Gastroesophageal sphincter (tissue), 4 donors: ENCODE results near the gene EFCAB13. TPM values are rescaled to one million over a fixed set of nuclear protein-coding genes. Genes with fewer than 3 reads are reported as not detected.

ENCODE experiments used
- ATAC-seq: fragments of 150-250 bp; one replicate; pipeline ENCODE4 v1.9.1; 2016; ENCODE audit warnings: mild to moderate bottlenecking, moderate library complexity
- H3K27ac ChIP-seq, 4 donors: fragments of 200-600 bp; sonication (generic) in 3 of 4; 1 replicate in 3 of 4; 2 replicates in 1 of 4; pipeline ENCODE4 v1.5.1; 2016 to 2019
- H3K27me3 ChIP-seq: fragments of 200-600 bp; sonication (generic); one replicate; pipeline ENCODE4 v1.5.1; 2019
- H3K36me3 ChIP-seq, 2 donors: fragments of 200-600 bp; sonication (generic); one replicate each; pipeline ENCODE4 v1.5.1; 2019; ENCODE audit warnings: control low read depth in 1 of 2
- H3K4me1 ChIP-seq, 3 donors: fragments of 200-600 bp; sonication (generic); 1 replicate in 2 of 3; 2 replicates in 1 of 3; pipeline ENCODE4 v1.5.1; 2016 to 2019; ENCODE audit warnings: control low read depth in 2 of 3
- H3K4me3 ChIP-seq, 2 donors: fragments of 200-600 bp; sonication (generic); one replicate each; pipeline ENCODE4 v1.5.1; 2019; ENCODE audit warnings: mild to moderate bottlenecking in 1 of 2, moderate library complexity in 1 of 2
- H3K9me3 ChIP-seq, 3 donors: fragments of 200-600 bp; sonication (generic); one replicate each; pipeline ENCODE4 v1.5.1; 2017 to 2019; ENCODE audit warnings: control low read depth in 2 of 3
- EP300 ChIP-seq: sonication (generic); formaldehyde crosslinking; IDR thresholded peaks from one replicate; pipeline ENCODE4 v1.6.1; 2017; ENCODE audit warnings: antibody characterized with exemption, mild to moderate bottlenecking
- POLR2A ChIP-seq, 2 donors: fragments of 450-650 bp; IDR thresholded peaks; one replicate each; pipeline ENCODE4 v1.6.1; 2017; ENCODE audit warnings: antibody characterized with exemption in 2 of 2, mild to moderate bottlenecking in 2 of 2, moderate library complexity in 1 of 2
- POLR2AphosphoS5 ChIP-seq: sonication (generic); formaldehyde crosslinking; IDR thresholded peaks from one replicate; pipeline ENCODE4 v1.6.1; 2017; ENCODE audit warnings: antibody characterized with exemption
- WGBS, 2 donors: methylation state at CpG; one replicate each; pipeline ENCODE4 v1.1.5; 2018; ENCODE audit warnings: low coverage in 1 of 2; 5-methylcytosine and 5-hydroxymethylcytosine counted together
- total RNA-seq, 4 donors: library from RNA; depleted of rRNA; stranded (reverse); fragments of >200 nt; gene quantifications; one replicate each; pipeline ENCODE4 v1.1.0, GENCODE V29; 2016
- TF ChIP-seq, protein P1 (sequence below), 4 experiments: fragments of 200-600 bp in 2 of 4; fragments of 450-650 bp in 2 of 4; sonication (generic) in 1 of 4; IDR thresholded peaks; one replicate each; pipeline ENCODE4 v1.5.1; 2017 to 2019; ENCODE audit warnings: antibody characterized with exemption in 4 of 4, mild to moderate bottlenecking in 2 of 4, moderate library complexity in 2 of 4

The EFCAB13 gene
- total RNA-seq, 4 donors from 2014 or later: 7.0 to 14.5 (median 8.6) TPM

DNA sequence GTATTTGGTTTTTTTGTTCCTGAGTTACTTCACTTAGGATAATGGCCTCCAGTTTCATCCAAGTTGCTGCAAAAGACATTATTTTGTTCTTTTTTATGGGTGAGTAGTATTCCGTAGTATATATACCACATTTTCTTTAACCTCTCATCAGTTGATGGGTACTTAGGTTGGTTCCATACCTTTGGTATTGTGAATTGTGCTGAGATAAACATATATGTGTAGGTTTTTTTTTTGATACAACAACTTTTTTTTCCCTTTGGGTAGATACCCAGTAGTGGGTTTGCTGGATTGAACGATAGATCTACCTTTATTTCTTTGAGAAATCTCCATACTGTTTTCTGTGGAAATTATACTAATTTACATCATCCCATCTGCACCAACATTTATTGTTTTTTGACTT, 6.8 kb downstream of the EFCAB13 start:
- Histone ChIP-seq H3K27me3 (no peaks in the 10 kb centered on the region), H3K4me1 (no peaks in the 10 kb centered on the region), H3K36me3 (peaks cover 0 to 17% of the 10 kb centered on the region in 2 donors), H3K27ac (no peak overlapping the region), H3K9me3 (no peaks in the 10 kb centered on the region), H3K4me3 (no peak overlapping the region)
- TF ChIP-seq POLR2AphosphoS5: no peak
- TF ChIP-seq EP300: no peak
- TF ChIP-seq, protein P1, sequence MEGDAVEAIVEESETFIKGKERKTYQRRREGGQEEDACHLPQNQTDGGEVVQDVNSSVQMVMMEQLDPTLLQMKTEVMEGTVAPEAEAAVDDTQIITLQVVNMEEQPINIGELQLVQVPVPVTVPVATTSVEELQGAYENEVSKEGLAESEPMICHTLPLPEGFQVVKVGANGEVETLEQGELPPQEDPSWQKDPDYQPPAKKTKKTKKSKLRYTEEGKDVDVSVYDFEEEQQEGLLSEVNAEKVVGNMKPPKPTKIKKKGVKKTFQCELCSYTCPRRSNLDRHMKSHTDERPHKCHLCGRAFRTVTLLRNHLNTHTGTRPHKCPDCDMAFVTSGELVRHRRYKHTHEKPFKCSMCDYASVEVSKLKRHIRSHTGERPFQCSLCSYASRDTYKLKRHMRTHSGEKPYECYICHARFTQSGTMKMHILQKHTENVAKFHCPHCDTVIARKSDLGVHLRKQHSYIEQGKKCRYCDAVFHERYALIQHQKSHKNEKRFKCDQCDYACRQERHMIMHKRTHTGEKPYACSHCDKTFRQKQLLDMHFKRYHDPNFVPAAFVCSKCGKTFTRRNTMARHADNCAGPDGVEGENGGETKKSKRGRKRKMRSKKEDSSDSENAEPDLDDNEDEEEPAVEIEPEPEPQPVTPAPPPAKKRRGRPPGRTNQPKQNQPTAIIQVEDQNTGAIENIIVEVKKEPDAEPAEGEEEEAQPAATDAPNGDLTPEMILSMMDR (IDR thresholded peaks at IDR 0.05): no peak
- no peak for TF ChIP-seq POLR2A (IDR thresholded peaks at IDR 0.05)
- no peak for ATAC-seq
- 100% methylated on average over 1 to 2 of the region's 2 CpGs for WGBS, 2 donors

DNA sequence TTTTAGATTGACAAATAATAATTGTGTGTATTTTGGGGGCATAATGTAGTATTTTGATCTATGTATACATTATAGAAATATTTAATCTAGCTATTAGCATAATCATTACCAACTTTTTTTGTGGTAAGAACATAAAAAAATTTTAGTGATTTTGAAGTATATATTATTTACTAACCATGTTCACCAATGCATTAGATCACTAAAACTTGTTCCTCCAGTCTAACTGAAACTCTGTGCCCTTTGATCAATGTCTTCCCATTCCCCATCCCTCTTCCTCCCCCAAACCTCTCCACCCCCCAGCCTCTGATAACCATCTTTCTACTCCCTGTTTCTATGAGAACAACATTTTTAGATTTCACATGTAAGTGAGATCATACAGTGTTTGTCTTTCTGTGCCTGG, 8.5 kb downstream of the EFCAB13 start:
- no peaks in the 10 kb centered on the region for H3K4me1 ChIP-seq
- H3K36me3 ChIP-seq: peaks cover 0 to 29% of the 10 kb centered on the region in 2 donors
- H3K27ac ChIP-seq: no peak overlapping the region
- no peaks in the 10 kb centered on the region for H3K9me3 ChIP-seq
- no peaks in the 10 kb centered on the region for H3K27me3 ChIP-seq
- no peak overlapping the region for H3K4me3 ChIP-seq
- TF ChIP-seq, protein P1 (IDR thresholded peaks at IDR 0.05): no peak
- TF ChIP-seq POLR2A (IDR thresholded peaks at IDR 0.05) (no peak), POLR2AphosphoS5 (no peak), EP300 (no peak)
- no peak for ATAC-seq

DNA sequence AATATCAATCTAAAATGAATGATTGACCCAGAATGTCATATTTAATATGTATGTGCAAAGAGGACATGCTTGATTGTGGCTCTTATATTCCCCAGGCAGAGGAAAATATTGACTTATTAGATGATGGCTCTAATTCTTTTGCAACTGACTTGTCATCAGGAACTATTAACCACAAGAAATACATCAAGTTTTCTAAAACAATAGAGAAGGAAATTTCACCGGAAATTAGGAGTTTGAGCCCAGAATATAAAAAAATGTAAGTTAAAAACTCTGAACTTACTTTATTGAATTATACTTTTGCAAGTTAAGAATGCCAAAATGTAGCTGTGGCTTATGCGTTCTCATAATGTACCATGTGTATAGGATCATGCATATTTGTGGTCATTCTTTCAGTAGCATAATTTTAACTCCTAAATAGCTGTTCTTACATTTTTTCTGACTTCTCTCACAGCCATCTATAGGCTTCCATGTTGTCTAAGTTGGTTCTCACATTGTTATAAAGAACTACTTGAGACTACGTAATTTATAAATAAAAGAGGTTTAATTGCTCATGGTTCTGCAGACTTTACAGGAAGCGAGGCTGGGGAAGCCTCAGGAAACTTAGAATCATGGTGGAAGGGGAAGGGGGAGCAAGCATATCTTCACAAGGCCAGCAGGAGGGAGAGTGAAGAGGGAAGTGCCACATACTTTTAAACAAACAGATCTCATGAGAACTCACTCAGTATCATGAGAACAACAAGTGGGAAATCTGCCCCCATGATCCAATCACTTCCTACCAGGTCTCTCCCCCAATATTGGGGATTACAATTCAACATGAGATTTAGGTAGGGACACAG, 11.6 kb downstream of the EFCAB13 start:
- no peak overlapping the region for H3K27ac ChIP-seq
- ATAC-seq: no peak
- no peaks in the 10 kb centered on the region for H3K4me1 ChIP-seq
- WGBS, 2 donors: 75 to 85% methylated on average over 2 to 4 of the region's 4 CpGs
- no peaks in the 10 kb centered on the region for H3K9me3 ChIP-seq
- no peak overlapping the region for H3K4me3 ChIP-seq
- peaks cover 0 to 41% of the 10 kb centered on the region in 2 donors for H3K36me3 ChIP-seq
- H3K27me3 ChIP-seq: no peaks in the 10 kb centered on the region
- TF ChIP-seq EP300 (no peak), POLR2A (IDR thresholded peaks at IDR 0.05) (no peak), POLR2AphosphoS5 (no peak)
- TF ChIP-seq, protein P1 (IDR thresholded peaks at IDR 0.05): no peak

DNA sequence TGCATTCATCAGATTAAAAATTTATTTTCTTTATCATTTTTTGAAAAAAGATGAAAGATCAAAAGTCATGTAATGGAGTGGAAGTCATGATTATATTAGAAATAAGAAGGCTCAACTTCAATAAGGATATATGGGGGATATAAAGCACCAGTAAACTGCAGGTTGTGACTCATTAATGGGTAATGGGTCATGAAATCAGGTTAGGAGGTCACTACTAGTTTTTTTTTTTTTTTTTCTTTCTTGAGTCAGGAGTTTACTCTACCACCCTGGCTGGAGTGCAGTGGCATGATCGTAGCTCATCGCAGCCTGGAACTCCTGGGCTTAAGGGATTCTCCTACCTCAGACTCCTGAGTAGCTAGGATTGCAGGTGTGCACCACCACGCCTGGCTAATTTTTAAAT, 14.3 kb downstream of the EFCAB13 start:
- ATAC-seq: no peak
- peaks cover 0 to 54% of the 10 kb centered on the region in 2 donors for H3K36me3 ChIP-seq
- H3K4me3 ChIP-seq: no peak overlapping the region
- TF ChIP-seq POLR2A (IDR thresholded peaks at IDR 0.05): no peak
- TF ChIP-seq EP300: no peak
- no peak for TF ChIP-seq POLR2AphosphoS5
- TF ChIP-seq, protein P1 (IDR thresholded peaks at IDR 0.05): no peak
- no peaks in the 10 kb centered on the region for H3K9me3 ChIP-seq
- no peaks in the 10 kb centered on the region for H3K27me3 ChIP-seq
- no peaks in the 10 kb centered on the region for H3K4me1 ChIP-seq
- 91% methylated on average over 3 of the region's 3 CpGs; no CpG with 5 or more reads in 1 of the 2 donors for WGBS, 2 donors
- H3K27ac ChIP-seq: no peak overlapping the region

DNA sequence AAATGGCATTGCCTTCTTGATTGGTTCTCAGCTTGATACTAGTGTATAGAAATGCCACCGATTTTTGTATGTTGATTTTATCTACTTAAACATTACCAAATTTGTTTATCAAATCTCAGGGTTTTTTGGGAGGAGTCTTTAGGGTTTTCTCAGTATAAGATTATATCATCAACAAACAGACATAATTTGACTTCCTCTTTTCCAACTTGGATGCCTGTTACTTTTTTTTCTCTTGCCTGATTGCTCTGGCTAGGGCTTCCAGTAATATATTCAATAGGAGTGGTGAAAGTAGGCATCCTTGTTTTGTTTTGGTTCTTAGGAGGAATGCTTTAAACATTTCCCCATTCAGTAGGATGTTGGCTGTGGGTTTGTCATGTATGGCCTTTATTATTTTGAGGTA, 29.1 kb downstream of the EFCAB13 start:
- WGBS, 2 donors: 80 to 100% methylated on average over 1 of the region's 1 CpG
- no peaks in the 10 kb centered on the region for H3K9me3 ChIP-seq
- TF ChIP-seq, protein P1 (IDR thresholded peaks at IDR 0.05): no peak
- TF ChIP-seq POLR2A (IDR thresholded peaks at IDR 0.05) (no peak), POLR2AphosphoS5 (no peak), EP300 (no peak)
- ATAC-seq: no peak
- no peaks in the 10 kb centered on the region for H3K27me3 ChIP-seq
- H3K4me3 ChIP-seq: no peak overlapping the region
- H3K36me3 ChIP-seq: peaks cover 0 to 11% of the 10 kb centered on the region in 2 donors
- no peak overlapping the region for H3K27ac ChIP-seq
- no peaks in the 10 kb centered on the region for H3K4me1 ChIP-seq
